Nephron (organoid): ENCODE measurements around the gene PRKAG2.

ENCODE experiments used
- H3K27ac Mint-ChIP-seq, 3 experiments: 2 replicates each; pipeline ENCODE4 v1.8.0; 2020; ENCODE audit warnings: mixed read lengths in 3 of 3, mild to moderate bottlenecking in 2 of 3, moderate library complexity in 1 of 3
- H3K27me3 Mint-ChIP-seq: 2 replicates; pipeline ENCODE4 v1.8.0; 2021; ENCODE audit warnings: low read depth, mild to moderate bottlenecking, moderate library complexity, mixed read lengths
- H3K36me3 Mint-ChIP-seq: 2 replicates; pipeline ENCODE4 v1.8.0; 2020; ENCODE audit warnings: low read depth, mixed read lengths
- H3K4me1 Mint-ChIP-seq: 2 replicates; pipeline ENCODE4 v1.8.0; 2020; ENCODE audit warnings: mixed read lengths
- H3K4me3 Mint-ChIP-seq, 3 experiments: 2 replicates each; pipeline ENCODE4 v1.8.0; 2020; ENCODE audit warnings: mild to moderate bottlenecking in 3 of 3, mixed read lengths in 3 of 3, moderate library complexity in 2 of 3
- H3K9me3 Mint-ChIP-seq: 2 replicates; pipeline ENCODE4 v1.8.0; 2020; ENCODE audit warnings: mixed read lengths
- TF ChIP-seq, protein P1 (sequence below), 3 experiments: fragments of 200-600 bp; sonication (generic); IDR thresholded peaks; one replicate each; pipeline ENCODE4 v1.5.0; 2021; ENCODE audit warnings: antibody characterized with exemption in 3 of 3; ENCODE audit not compliant: unreplicated experiment in 3 of 3

PRKAG2 gene

DNA sequence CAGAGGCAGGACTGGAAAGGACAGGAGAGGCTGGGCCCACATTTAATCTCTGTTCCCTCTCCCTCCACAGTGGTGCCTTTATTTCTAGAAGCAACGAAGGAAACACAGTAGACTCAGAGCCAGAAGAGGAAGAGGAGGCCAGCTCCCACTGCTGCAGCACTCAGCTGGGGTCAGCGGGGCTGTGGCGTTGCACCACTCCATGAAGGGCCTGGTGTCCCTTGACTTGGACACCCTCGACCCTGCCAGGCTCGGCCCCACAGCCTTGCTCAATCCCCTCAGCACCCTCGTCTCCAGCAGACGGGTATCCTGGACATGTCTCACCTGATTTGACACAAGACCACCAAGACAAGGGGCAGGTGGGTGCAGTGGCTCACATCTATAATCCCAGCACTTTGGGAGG, 38.8 kb downstream of the PRKAG2 start:
- Mint-ChIP-seq H3K4me1 (peaks cover 10% of the 10 kb centered on the region), H3K9me3 (no peaks in the 10 kb centered on the region), H3K27me3 (peaks cover 47% of the 10 kb centered on the region), H3K4me3 (peak overlapping the region in 2 of 3 experiments; percentile 4 to 26), H3K36me3 (no peaks in the 10 kb centered on the region), H3K27ac (peak overlapping the region in 1 of 3 experiments; percentile 27)
- TF ChIP-seq, protein P1, sequence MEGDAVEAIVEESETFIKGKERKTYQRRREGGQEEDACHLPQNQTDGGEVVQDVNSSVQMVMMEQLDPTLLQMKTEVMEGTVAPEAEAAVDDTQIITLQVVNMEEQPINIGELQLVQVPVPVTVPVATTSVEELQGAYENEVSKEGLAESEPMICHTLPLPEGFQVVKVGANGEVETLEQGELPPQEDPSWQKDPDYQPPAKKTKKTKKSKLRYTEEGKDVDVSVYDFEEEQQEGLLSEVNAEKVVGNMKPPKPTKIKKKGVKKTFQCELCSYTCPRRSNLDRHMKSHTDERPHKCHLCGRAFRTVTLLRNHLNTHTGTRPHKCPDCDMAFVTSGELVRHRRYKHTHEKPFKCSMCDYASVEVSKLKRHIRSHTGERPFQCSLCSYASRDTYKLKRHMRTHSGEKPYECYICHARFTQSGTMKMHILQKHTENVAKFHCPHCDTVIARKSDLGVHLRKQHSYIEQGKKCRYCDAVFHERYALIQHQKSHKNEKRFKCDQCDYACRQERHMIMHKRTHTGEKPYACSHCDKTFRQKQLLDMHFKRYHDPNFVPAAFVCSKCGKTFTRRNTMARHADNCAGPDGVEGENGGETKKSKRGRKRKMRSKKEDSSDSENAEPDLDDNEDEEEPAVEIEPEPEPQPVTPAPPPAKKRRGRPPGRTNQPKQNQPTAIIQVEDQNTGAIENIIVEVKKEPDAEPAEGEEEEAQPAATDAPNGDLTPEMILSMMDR (IDR thresholded peaks at IDR 0.05; ENCODE audit: unreplicated experiment in 3 of 3): no peak

GRCh38 chr7:151837285-151838042, 39.5 kb downstream of the PRKAG2 start:
- Mint-ChIP-seq H3K36me3 (no peaks in the 10 kb centered on the region), H3K4me1 (peaks cover 10% of the 10 kb centered on the region), H3K27ac (peak overlapping the region; percentile 19 to 47 (median 27)), H3K9me3 (no peaks in the 10 kb centered on the region), H3K27me3 (peaks cover 47% of the 10 kb centered on the region), H3K4me3 (peak overlapping the region in 1 of 3 experiments; percentile 26)
- TF ChIP-seq, protein P1 (IDR thresholded peaks at IDR 0.05; ENCODE audit: unreplicated experiment in 3 of 3): no peak

- Mint-ChIP-seq H3K36me3 (no peaks in the 10 kb centered on the region), H3K4me1 (peaks cover 10% of the 10 kb centered on the region)
- TF ChIP-seq, protein P1 (IDR thresholded peaks at IDR 0.05; ENCODE audit: unreplicated experiment in 3 of 3): no peak
Measured at GRCh38 chr7:151836927-151837205, 40.0 kb downstream of the PRKAG2 start.

DNA sequence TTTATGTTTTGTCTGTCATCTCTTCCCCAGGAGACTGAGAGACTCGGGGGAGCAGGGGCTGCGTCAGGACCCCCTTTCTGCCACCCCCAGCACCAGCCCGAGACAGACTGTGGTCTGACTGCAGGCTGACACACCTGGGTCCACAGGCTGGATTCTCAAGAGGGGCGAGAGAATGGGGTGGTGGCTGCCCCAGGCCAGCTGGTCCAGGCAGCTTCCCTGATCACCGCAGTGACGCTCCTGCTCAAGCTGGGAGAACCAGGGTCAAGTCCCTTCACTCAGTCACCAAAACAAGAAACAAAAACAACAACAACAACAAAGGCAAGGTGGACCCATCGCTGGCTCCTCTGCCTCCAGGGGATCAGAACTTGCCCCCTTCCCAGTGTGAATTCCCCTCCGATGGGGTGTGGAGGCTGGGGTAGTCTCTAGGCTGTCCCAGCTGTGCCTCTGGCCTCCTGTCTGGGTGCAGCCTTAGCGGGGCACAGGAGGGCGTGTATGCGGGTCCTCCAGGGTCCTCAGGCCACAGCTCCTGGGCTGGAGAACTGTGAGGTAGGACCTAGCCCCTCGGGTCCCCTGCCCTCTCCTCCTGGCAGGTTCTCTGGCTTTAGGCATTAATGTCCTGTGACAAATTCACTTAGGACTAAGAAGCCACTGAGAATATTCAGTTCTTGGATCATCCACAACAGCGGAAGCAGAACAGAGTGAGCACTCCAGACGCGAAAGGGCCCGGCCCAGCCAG, 40.6 kb downstream of the PRKAG2 start:
- Mint-ChIP-seq H3K36me3 (no peaks in the 10 kb centered on the region), H3K4me3 (no peak overlapping the region), H3K4me1 (peaks cover 10% of the 10 kb centered on the region), H3K9me3 (no peaks in the 10 kb centered on the region), H3K27me3 (peaks cover 47% of the 10 kb centered on the region), H3K27ac (no peak overlapping the region)
- TF ChIP-seq, protein P1 (IDR thresholded peaks at IDR 0.05; ENCODE audit: unreplicated experiment in 3 of 3): no peak

More at GRCh38 chr7:151836927-151837205, 40.0 kb downstream of the PRKAG2 start:
- H3K4me3 Mint-ChIP-seq: no peak overlapping the region
- peak overlapping the region in 1 of 3 experiments; percentile 47 for H3K27ac Mint-ChIP-seq
- H3K9me3 Mint-ChIP-seq: no peaks in the 10 kb centered on the region
- peaks cover 47% of the 10 kb centered on the region for H3K27me3 Mint-ChIP-seq

GRCh38 chr7:151835636-151836035, 41.3 kb downstream of the PRKAG2 start:
- H3K27ac Mint-ChIP-seq: no peak overlapping the region
- H3K9me3 Mint-ChIP-seq: no peaks in the 10 kb centered on the region
- H3K4me3 Mint-ChIP-seq: no peak overlapping the region
- H3K27me3 Mint-ChIP-seq: peaks cover 47% of the 10 kb centered on the region
- TF ChIP-seq, protein P1 (IDR thresholded peaks at IDR 0.05; ENCODE audit: unreplicated experiment in 3 of 3): no peak
- peaks cover 10% of the 10 kb centered on the region for H3K4me1 Mint-ChIP-seq
- no peaks in the 10 kb centered on the region for H3K36me3 Mint-ChIP-seq
